GM23338 (cell line): Measurements from ENCODE around the gene HCFC2.
"Not testable (repeated sequence)": the region's sequence is repeated elsewhere in the genome, so short reads cannot be mapped to it uniquely, and the experiment has no call there.

Experiments used
- CTCF ChIP-seq, 2 experiments: fragments of 200-600 bp in 1 of 2; sonication (generic) in 1 of 2; conservative IDR thresholded peaks; 2 replicates each; pipeline versions ENCODE4 v1.5.1 to v1.6.1; 2016 to 2017; ENCODE audit warnings: antibody characterized with exemption in 2 of 2, low read depth in 2 of 2, mild to moderate bottlenecking in 2 of 2, moderate library complexity in 1 of 2
- EZH2 ChIP-seq: fragments of 200-600 bp; sonication (generic); IDR thresholded peaks from one replicate; pipeline ENCODE4 v1.8.0; 2017; ENCODE audit warnings: antibody characterized with exemption, mild to moderate bottlenecking, low read depth; ENCODE audit not compliant: unreplicated experiment
- EZH2phosphoT487 ChIP-seq: fragments of 200-600 bp; sonication (generic); IDR thresholded peaks from one replicate; pipeline ENCODE4 v1.8.1; 2018; ENCODE audit warnings: antibody characterized with exemption; ENCODE audit not compliant: unreplicated experiment
- JUNB ChIP-seq: IDR thresholded peaks from one replicate; pipeline ENCODE4 v1.6.1; 2016; ENCODE audit warnings: antibody characterized with exemption; ENCODE audit not compliant: unreplicated experiment
- POLR2AphosphoS5 ChIP-seq: IDR thresholded peaks from 2 replicates; pipeline ENCODE4 v1.6.1; 2016; ENCODE audit warnings: antibody characterized with exemption, low read depth
- REST ChIP-seq: IDR thresholded peaks from one replicate; pipeline ENCODE4 v1.6.1; 2018; ENCODE audit warnings: antibody characterized with exemption; ENCODE audit not compliant: unreplicated experiment
- ZNF114 ChIP-seq: fragments of 250-450 bp; sonication (Bioruptor Pico); IDR thresholded peaks from 2 replicates; pipeline ENCODE4 v1.5.0; 2020; ENCODE audit warnings: mild to moderate bottlenecking, moderate library complexity
- ZNF331 ChIP-seq: fragments of 250-450 bp; sonication (Bioruptor Pico); IDR thresholded peaks from 2 replicates; pipeline ENCODE4 v1.5.0; 2020; ENCODE audit warnings: low read depth, mild to moderate bottlenecking, moderate library complexity
- ZNF462 ChIP-seq: fragments of 250-450 bp; sonication (Bioruptor Pico); IDR thresholded peaks from 2 replicates; pipeline ENCODE4 v1.5.0; 2020; ENCODE audit warnings: mild to moderate bottlenecking, moderate library complexity

GRCh38 chr12:104114834-104115586, 50.7 kb downstream of the HCFC2 start:
- TF ChIP-seq EZH2; POLR2AphosphoS5; CTCF (conservative IDR thresholded peaks at IDR 0.05; ENCODE audit: low read depth in 2 of 2); REST; JUNB; EZH2phosphoT487; ZNF331 (CRISPR knock-in tag); ZNF462 (CRISPR knock-in tag); ZNF114: not testable (repeated sequence)
